ENCODE measurements around the gene SFI1. TPM values are rescaled to one million over a fixed set of nuclear protein-coding genes. Genes with fewer than 3 reads are reported as not detected.

Gene SFI1
- total RNA-seq, 5 donors from 2014 or later (not counting 1 experiment from before 2014, with no cell fraction given), result 284 to 383 (median 304) TPM

- no peak overlapping the region for H3K27ac ChIP-seq (ENCODE audit: low read length)
- no peak overlapping the region for H3K4me3 ChIP-seq (ENCODE audit: control insufficient read depth in 1 of 2, extremely low read depth in 1 of 2, low read length in 1 of 2)
- CTCF ChIA-PET, result no interaction called here
- no peaks in the 10 kb centered on the region for H3K9me3 ChIP-seq
- ATAC-seq (replicated peaks in 1 of 4) (no peak), DNase-seq (no peak)
- Mint-ChIP-seq H3K27me3 (no peaks in the 10 kb centered on the region), H3K36me3 (peaks cover 18% of the 10 kb centered on the region), H3K4me3 (no peak overlapping the region), H3K9me3 (no peaks in the 10 kb centered on the region), H3K27ac (no peak overlapping the region), H3K4me1 (peaks cover 18 to 21% (median 19%) of the 10 kb centered on the region in 3 donors)
- peaks cover 0 to 27% of the 10 kb centered on the region in 2 experiments for H3K4me1 ChIP-seq (ENCODE audit: control insufficient read depth in 1 of 2, extremely low read depth in 1 of 2, insufficient read depth in 2 of 2, low read length in 2 of 2)
- H3K36me3 ChIP-seq (ENCODE audit: control insufficient read depth in 2 of 2, extremely low read depth in 1 of 2, insufficient read depth in 1 of 2, low read length in 1 of 2), result peaks cover 30 to 57% of the 10 kb centered on the region in 2 donors
- 93% methylated on average over 16 of the region's 17 CpGs for WGBS (ENCODE audit: insufficient coverage)
- H3K27me3 ChIP-seq (replicated peaks in 1 of 2; ENCODE audit: control insufficient read depth in 2 of 2, extremely low read depth in 1 of 2, insufficient read depth in 2 of 2, low read length in 1 of 2), result no peaks in the 10 kb centered on the region
- POLR2A ChIA-PET, result interaction anchor here (0.6 kb wide), 2 partner anchors 17 to 240 kb away, joined by 3 to 5 read pairs; no protein-coding TSS in a partner anchor
Observed at GRCh38 chr22:31618057-31618456, 121.7 kb downstream of the SFI1 start.

GRCh38 chr22:31618471-31619176 lies 122.3 kb downstream of the SFI1 start:
- DNase-seq (no peak), ATAC-seq (replicated peaks in 1 of 4) (no peak)
- H3K27me3 Mint-ChIP-seq, result no peaks in the 10 kb centered on the region
- H3K27ac Mint-ChIP-seq, result peak overlapping the region in 1 of 2 donors; percentile 66
- Histone ChIP-seq H3K27me3 (replicated peaks in 1 of 2; ENCODE audit: control insufficient read depth in 2 of 2, extremely low read depth in 1 of 2, insufficient read depth in 2 of 2, low read length in 1 of 2) (no peaks in the 10 kb centered on the region), H3K36me3 (ENCODE audit: control insufficient read depth in 2 of 2, extremely low read depth in 1 of 2, insufficient read depth in 1 of 2, low read length in 1 of 2) (peaks cover 30 to 52% of the 10 kb centered on the region in 2 donors), H3K4me3 (ENCODE audit: control insufficient read depth in 1 of 2, extremely low read depth in 1 of 2, low read length in 1 of 2) (no peak overlapping the region), H3K9me3 (no peaks in the 10 kb centered on the region), H3K27ac (ENCODE audit: low read length) (no peak overlapping the region), H3K4me1 (ENCODE audit: control insufficient read depth in 1 of 2, extremely low read depth in 1 of 2, insufficient read depth in 2 of 2, low read length in 2 of 2) (peaks cover 0 to 28% of the 10 kb centered on the region in 2 experiments)
- CTCF ChIA-PET, result no interaction called here
- peaks cover 18% of the 10 kb centered on the region for H3K36me3 Mint-ChIP-seq
- no peaks in the 10 kb centered on the region for H3K9me3 Mint-ChIP-seq
- 88% methylated on average over 3 of the region's 5 CpGs for WGBS (ENCODE audit: insufficient coverage)
- POLR2A ChIA-PET, result interaction anchor here in 1 of 2 donors (0.6 kb wide), 1 partner anchor 240 kb away, joined by 5 read pairs; no protein-coding TSS in a partner anchor
- H3K4me3 Mint-ChIP-seq, result no peak overlapping the region
- H3K4me1 Mint-ChIP-seq, result peaks cover 18 to 23% (median 21%) of the 10 kb centered on the region in 3 donors

GRCh38 chr22:31619611-31620300 lies 123.4 kb downstream of the SFI1 start:
- 94% methylated on average over 13 of the region's 14 CpGs for WGBS (ENCODE audit: insufficient coverage)
- peak overlapping the region in 1 of 2 donors; percentile 34 for H3K27ac Mint-ChIP-seq
- DNase-seq, result no peak
- peaks cover 0 to 23% of the 10 kb centered on the region in 2 experiments for H3K4me1 ChIP-seq (ENCODE audit: control insufficient read depth in 1 of 2, extremely low read depth in 1 of 2, insufficient read depth in 2 of 2, low read length in 2 of 2)
- H3K36me3 Mint-ChIP-seq, result peaks cover 18% of the 10 kb centered on the region
- ChIA-PET CTCF (no interaction called here), POLR2A (no interaction called here)
- H3K9me3 ChIP-seq, result no peaks in the 10 kb centered on the region
- H3K4me3 ChIP-seq (ENCODE audit: control insufficient read depth in 1 of 2, extremely low read depth in 1 of 2, low read length in 1 of 2), result no peak overlapping the region
- no peak overlapping the region for H3K4me3 Mint-ChIP-seq
- no peak overlapping the region for H3K27ac ChIP-seq (ENCODE audit: low read length)
- peaks cover 14 to 24% (median 17%) of the 10 kb centered on the region in 3 donors for H3K4me1 Mint-ChIP-seq
- H3K9me3 Mint-ChIP-seq, result no peaks in the 10 kb centered on the region
- no peaks in the 10 kb centered on the region for H3K27me3 Mint-ChIP-seq
- ATAC-seq (replicated peaks in 1 of 4), result no peak
- H3K36me3 ChIP-seq (ENCODE audit: control insufficient read depth in 2 of 2, extremely low read depth in 1 of 2, insufficient read depth in 1 of 2, low read length in 1 of 2), result peaks cover 28 to 47% of the 10 kb centered on the region in 2 donors
- H3K27me3 ChIP-seq (replicated peaks in 1 of 2; ENCODE audit: control insufficient read depth in 2 of 2, extremely low read depth in 1 of 2, insufficient read depth in 2 of 2, low read length in 1 of 2), result no peaks in the 10 kb centered on the region

GRCh38 chr22:31620756-31621480 lies 124.6 kb downstream of the SFI1 start:
- ChIA-PET CTCF (no interaction called here), POLR2A (interaction anchor here in 1 of 2 donors (0.5 kb wide), 1 partner anchor 23 kb away, joined by 3 read pairs; no protein-coding TSS in a partner anchor)
- Mint-ChIP-seq H3K4me1 (peaks cover 14 to 22% (median 15%) of the 10 kb centered on the region in 3 donors), H3K27ac (no peak overlapping the region), H3K9me3 (no peaks in the 10 kb centered on the region), H3K27me3 (no peaks in the 10 kb centered on the region), H3K36me3 (peaks cover 18% of the 10 kb centered on the region), H3K4me3 (no peak overlapping the region)
- Histone ChIP-seq H3K36me3 (ENCODE audit: control insufficient read depth in 2 of 2, extremely low read depth in 1 of 2, insufficient read depth in 1 of 2, low read length in 1 of 2) (peaks cover 20 to 39% of the 10 kb centered on the region in 2 donors), H3K4me3 (ENCODE audit: control insufficient read depth in 1 of 2, extremely low read depth in 1 of 2, low read length in 1 of 2) (no peak overlapping the region), H3K27ac (ENCODE audit: low read length) (no peak overlapping the region), H3K9me3 (no peaks in the 10 kb centered on the region), H3K4me1 (ENCODE audit: control insufficient read depth in 1 of 2, extremely low read depth in 1 of 2, insufficient read depth in 2 of 2, low read length in 2 of 2) (peaks cover 0 to 18% of the 10 kb centered on the region in 2 experiments), H3K27me3 (replicated peaks in 1 of 2; ENCODE audit: control insufficient read depth in 2 of 2, extremely low read depth in 1 of 2, insufficient read depth in 2 of 2, low read length in 1 of 2) (no peaks in the 10 kb centered on the region)
- 86% methylated on average over 15 of the region's 20 CpGs for WGBS (ENCODE audit: insufficient coverage)
- DNase-seq (no peak), ATAC-seq (replicated peaks in 1 of 4) (no peak)

GRCh38 chr22:31621507-31622124 lies 125.3 kb downstream of the SFI1 start:
- Mint-ChIP-seq H3K4me1 (peaks cover 15 to 22% (median 16%) of the 10 kb centered on the region in 3 donors), H3K27me3 (no peaks in the 10 kb centered on the region), H3K36me3 (peaks cover 18% of the 10 kb centered on the region), H3K9me3 (no peaks in the 10 kb centered on the region), H3K4me3 (no peak overlapping the region), H3K27ac (peak overlapping the region; percentile 31 to 48)
- H3K36me3 ChIP-seq (ENCODE audit: control insufficient read depth in 2 of 2, extremely low read depth in 1 of 2, insufficient read depth in 1 of 2, low read length in 1 of 2), result peaks cover 20 to 35% of the 10 kb centered on the region in 2 donors
- 86% methylated on average over 17 of the region's 19 CpGs for whole genome bisulfite sequencing (ENCODE audit: insufficient coverage)
- H3K27ac ChIP-seq (ENCODE audit: low read length), result no peak overlapping the region
- H3K27me3 ChIP-seq (replicated peaks in 1 of 2; ENCODE audit: control insufficient read depth in 2 of 2, extremely low read depth in 1 of 2, insufficient read depth in 2 of 2, low read length in 1 of 2), result no peaks in the 10 kb centered on the region
- ChIA-PET POLR2A (interaction anchor here in 1 of 2 donors (0.5 kb wide), 1 partner anchor 23 kb away, joined by 3 read pairs; no protein-coding TSS in a partner anchor), CTCF (no interaction called here)
- H3K9me3 ChIP-seq, result no peaks in the 10 kb centered on the region
- ATAC-seq (replicated peaks in 1 of 4) (no peak), DNase-seq (no peak)
- no peak overlapping the region for H3K4me3 ChIP-seq (ENCODE audit: control insufficient read depth in 1 of 2, extremely low read depth in 1 of 2, low read length in 1 of 2)
- peaks cover 2 to 19% of the 10 kb centered on the region in 2 experiments for H3K4me1 ChIP-seq (ENCODE audit: control insufficient read depth in 1 of 2, extremely low read depth in 1 of 2, insufficient read depth in 2 of 2, low read length in 2 of 2)

GRCh38 chr22:31622980-31623379 lies 126.6 kb downstream of the SFI1 start:
- ATAC-seq (replicated peaks in 1 of 4), result no peak
- Mint-ChIP-seq H3K36me3 (peaks cover 18% of the 10 kb centered on the region), H3K4me1 (peaks cover 26 to 34% (median 27%) of the 10 kb centered on the region in 3 donors), H3K27ac (peak overlapping the region; percentile 19 to 52), H3K27me3 (no peaks in the 10 kb centered on the region), H3K4me3 (no peak overlapping the region), H3K9me3 (no peaks in the 10 kb centered on the region)
- POLR2A ChIA-PET, result no interaction called here
- Histone ChIP-seq H3K36me3 (ENCODE audit: control insufficient read depth in 2 of 2, extremely low read depth in 1 of 2, insufficient read depth in 1 of 2, low read length in 1 of 2) (peaks cover 18 to 25% of the 10 kb centered on the region in 2 donors), H3K4me1 (ENCODE audit: control insufficient read depth in 1 of 2, extremely low read depth in 1 of 2, insufficient read depth in 2 of 2, low read length in 2 of 2) (peaks cover 4 to 32% of the 10 kb centered on the region in 2 experiments), H3K9me3 (no peaks in the 10 kb centered on the region), H3K27me3 (replicated peaks in 1 of 2; ENCODE audit: control insufficient read depth in 2 of 2, extremely low read depth in 1 of 2, insufficient read depth in 2 of 2, low read length in 1 of 2) (no peaks in the 10 kb centered on the region), H3K4me3 (ENCODE audit: control insufficient read depth in 1 of 2, extremely low read depth in 1 of 2, low read length in 1 of 2) (no peak overlapping the region), H3K27ac (ENCODE audit: low read length) (no peak overlapping the region)
- CTCF ChIA-PET, result interaction anchor here in 1 of 2 donors (0.6 kb wide), 1 partner anchor 55 kb away, joined by 4 read pairs; no protein-coding TSS in a partner anchor
- DNase-seq, result no peak
- no CpG with 5 or more reads among the region's 1 CpG for WGBS (ENCODE audit: insufficient coverage)

Measured in T-cell (primary cell).